HL-60 (cell line): ENCODE measurements around the gene ZSWIM6.
"Not testable (repeated sequence)": the region's sequence is repeated elsewhere in the genome, so short reads cannot be mapped to it uniquely, and the experiment has no call there.

ENCODE experiments used
- DNase-seq, 2 experiments: peaks; one replicate each; pipeline ENCODE4 v3.0.0-alpha.2; 2010 to 2020; ENCODE audit warnings: low read depth in 1 of 2, low spot score in 1 of 2
- H3K27ac ChIP-seq: fragments of 250-450 bp; sonication (Bioruptor Pico); replicated peaks from 2 replicates; pipeline ENCODE4 v1.5.1; 2020; ENCODE audit warnings: mild to moderate bottlenecking, moderate library complexity
- H3K27me3 ChIP-seq: fragments of 250-450 bp; sonication (Bioruptor Pico); 2 replicates; pipeline ENCODE4 v1.5.1; 2021; ENCODE audit warnings: mild to moderate bottlenecking, moderate library complexity; ENCODE audit not compliant: insufficient read depth, poor library complexity, severe bottlenecking
- H3K4me3 ChIP-seq: replicated peaks from 2 replicates; pipeline ENCODE4 v1.5.1; 2011; ENCODE audit warnings: mild to moderate bottlenecking, control low read depth, low read length; ENCODE audit not compliant: insufficient read depth
- CTCF ChIP-seq: IDR thresholded peaks from one replicate; pipeline ENCODE4 v1.5.1; 2011; ENCODE audit warnings: low read length, control low read depth, inconsistent platforms; ENCODE audit not compliant: insufficient read depth
- GABPA ChIP-seq: IDR thresholded peaks from 2 replicates; pipeline ENCODE4 v1.6.1; 2012; ENCODE audit warnings: low read depth
- POLR2AphosphoS5 ChIP-seq: IDR thresholded peaks from 2 replicates; pipeline ENCODE4 v1.6.1; 2012; ENCODE audit warnings: low read depth
- REST ChIP-seq: IDR thresholded peaks from 2 replicates; pipeline ENCODE4 v1.6.1; 2012; ENCODE audit warnings: low read depth; ENCODE audit not compliant: insufficient replicate concordance
- SPI1 ChIP-seq: IDR thresholded peaks from 2 replicates; pipeline ENCODE4 v1.6.1; 2012; ENCODE audit warnings: low read depth, mild to moderate bottlenecking, borderline replicate concordance

Gene ZSWIM6

GRCh38 chr5:61412361-61412760 is 80.3 kb downstream of the ZSWIM6 start:
- no peak for DNase-seq
- Histone ChIP-seq H3K4me3 (no peak overlapping the region), H3K27me3 (no peaks in the 10 kb centered on the region), H3K27ac (no peak overlapping the region)
- no peak for TF ChIP-seq REST
- TF ChIP-seq SPI1, result no peak
- TF ChIP-seq CTCF, result no peak
- no peak for TF ChIP-seq GABPA
- TF ChIP-seq POLR2AphosphoS5, result no peak

- DNase-seq, H3K27ac ChIP-seq, H3K27me3 ChIP-seq: not testable (repeated sequence)
These were observed 81.1 kb downstream of the ZSWIM6 start for GRCh38 chr5:61413205-61413604.

GRCh38 chr5:61414806-61415205 is 82.7 kb downstream of the ZSWIM6 start:
- DNase-seq, result no peak
- no peak overlapping the region for H3K27ac ChIP-seq
- no peak for TF ChIP-seq CTCF
- TF ChIP-seq SPI1, result no peak
- no peak for TF ChIP-seq REST
- TF ChIP-seq GABPA, result no peak
- TF ChIP-seq POLR2AphosphoS5, result no peak

More at GRCh38 chr5:61413205-61413604, 81.1 kb downstream of the ZSWIM6 start:
- H3K4me3 ChIP-seq, result not testable (repeated sequence)

GRCh38 chr5:61416010-61416409 is 84.0 kb downstream of the ZSWIM6 start:
- TF ChIP-seq CTCF (no peak), POLR2AphosphoS5 (no peak), SPI1 (no peak), REST (no peak), GABPA (no peak)
- Histone ChIP-seq H3K27me3 (no peaks in the 10 kb centered on the region), H3K4me3 (no peak overlapping the region), H3K27ac (no peak overlapping the region)
- no peak for DNase-seq

More at GRCh38 chr5:61414806-61415205, 82.7 kb downstream of the ZSWIM6 start:
- no peak overlapping the region for H3K4me3 ChIP-seq
- no peaks in the 10 kb centered on the region for H3K27me3 ChIP-seq
